Ramos (cell line): Measurements from ENCODE around the gene SEZ6.

Source experiments
- in situ Hi-C: fragments of 300-500 bp; cut with MboI; formaldehyde crosslinking; loops from one replicate; pipeline ENCODE4 v1.14.3; 2022; ENCODE audit warnings: low sequenced_read_pairs; ENCODE audit not compliant: unreplicated experiment

Gene SEZ6

DNA sequence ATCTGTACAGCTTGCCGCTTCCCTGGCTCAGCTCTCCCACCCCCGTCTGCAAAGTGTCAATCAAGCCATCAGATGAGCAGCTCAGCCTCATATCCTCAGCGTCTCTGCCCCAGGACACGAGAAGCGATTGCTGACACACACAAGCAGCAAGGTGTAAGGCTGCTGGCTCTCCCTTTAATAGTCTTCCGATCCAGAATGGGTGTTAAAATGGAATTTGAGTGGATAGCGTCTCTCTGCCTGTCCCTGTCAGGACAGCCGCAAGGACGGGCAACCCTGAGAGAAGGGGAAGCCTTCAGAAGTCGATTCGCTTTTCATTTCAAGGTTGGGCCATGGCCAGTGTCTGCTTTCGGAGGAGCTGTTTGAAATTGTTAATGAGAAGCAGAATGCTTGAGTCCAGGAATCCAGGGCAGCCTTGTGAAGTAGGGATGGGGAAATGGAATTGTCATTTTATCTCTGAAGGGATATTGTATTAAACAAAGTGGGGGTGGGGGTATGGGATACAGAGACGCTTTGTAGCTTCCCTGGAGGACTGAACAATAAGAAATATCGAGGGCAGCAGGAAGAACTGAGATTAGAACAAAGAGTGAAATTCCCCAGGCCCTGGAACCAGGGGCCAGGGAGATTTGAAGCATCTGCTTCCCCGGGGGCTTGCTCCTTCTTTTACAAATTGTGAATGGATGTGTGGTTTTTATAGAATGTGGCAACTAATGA is 32.4 kb upstream of the SEZ6 start:
- in situ Hi-C loops, result no loop called here

GRCh38 chr17:29037739-29038084 is 31.9 kb upstream of the SEZ6 start:
- in situ Hi-C loops, result no loop called here

DNA sequence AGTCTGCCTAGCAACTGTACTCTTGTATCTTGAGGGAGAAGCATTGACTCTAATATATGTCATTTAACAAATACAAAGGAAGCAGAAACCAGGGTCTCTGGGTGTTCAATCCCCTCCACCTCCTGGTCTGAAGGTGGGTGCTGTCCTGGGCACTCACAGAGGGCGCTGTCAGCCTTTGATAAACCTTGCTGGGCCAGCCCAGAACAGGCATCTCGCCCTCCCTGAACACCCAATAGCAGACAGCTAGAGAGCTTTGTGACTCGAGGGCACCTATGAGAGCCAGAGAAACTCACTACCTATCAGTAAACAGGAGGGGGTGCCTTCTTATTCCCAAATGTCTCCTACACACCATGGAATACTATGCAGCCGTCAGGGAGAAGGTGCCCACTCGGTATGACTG is 30.8 kb upstream of the SEZ6 start:
- in situ Hi-C loops, result no loop called here

- in situ Hi-C loops, result no loop called here
These were observed 28.7 kb upstream of the SEZ6 start for GRCh38 chr17:29034510-29034909.

DNA sequence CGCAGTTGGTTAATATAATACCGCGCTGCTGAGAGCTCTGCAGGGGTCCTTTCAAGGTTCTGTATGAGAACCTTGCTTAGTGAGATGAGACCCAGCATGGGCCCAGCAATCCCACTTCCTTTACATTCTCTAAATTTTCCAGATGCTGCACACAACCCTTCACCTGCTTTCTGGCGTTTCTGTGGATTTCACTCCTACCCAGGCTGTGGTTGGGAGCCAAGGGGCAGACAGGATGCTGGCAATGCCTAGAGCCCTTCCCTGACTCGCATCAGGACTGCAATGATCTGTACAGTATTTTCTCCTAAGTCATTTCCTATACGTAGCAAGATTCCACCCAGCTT is 27.0 kb upstream of the SEZ6 start:
- in situ Hi-C loops, result no loop called here

- in situ Hi-C loops, result no loop called here
These were observed 26.4 kb upstream of the SEZ6 start for GRCh38 chr17:29032013-29032856.

DNA sequence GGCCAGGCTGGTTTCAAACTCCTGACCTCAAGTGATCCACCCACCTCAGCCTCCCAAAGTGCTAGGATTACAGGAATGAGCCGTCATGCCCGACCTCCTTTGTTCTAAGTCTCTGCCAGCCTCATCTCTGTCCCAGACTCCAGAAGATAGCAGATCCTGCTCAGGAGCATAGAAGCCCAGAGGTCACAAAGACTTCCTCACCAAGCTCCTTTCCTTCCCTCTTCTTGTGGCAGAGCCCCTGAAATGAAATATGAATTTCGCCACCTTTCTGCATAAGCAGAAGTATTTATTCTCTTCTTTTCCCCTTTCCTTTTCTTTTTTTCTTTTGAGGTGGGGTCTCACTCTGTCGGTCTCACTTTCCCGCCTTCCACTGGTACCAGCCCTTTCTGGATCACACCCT is 25.7 kb upstream of the SEZ6 start:
- in situ Hi-C loops, result no loop called here

DNA sequence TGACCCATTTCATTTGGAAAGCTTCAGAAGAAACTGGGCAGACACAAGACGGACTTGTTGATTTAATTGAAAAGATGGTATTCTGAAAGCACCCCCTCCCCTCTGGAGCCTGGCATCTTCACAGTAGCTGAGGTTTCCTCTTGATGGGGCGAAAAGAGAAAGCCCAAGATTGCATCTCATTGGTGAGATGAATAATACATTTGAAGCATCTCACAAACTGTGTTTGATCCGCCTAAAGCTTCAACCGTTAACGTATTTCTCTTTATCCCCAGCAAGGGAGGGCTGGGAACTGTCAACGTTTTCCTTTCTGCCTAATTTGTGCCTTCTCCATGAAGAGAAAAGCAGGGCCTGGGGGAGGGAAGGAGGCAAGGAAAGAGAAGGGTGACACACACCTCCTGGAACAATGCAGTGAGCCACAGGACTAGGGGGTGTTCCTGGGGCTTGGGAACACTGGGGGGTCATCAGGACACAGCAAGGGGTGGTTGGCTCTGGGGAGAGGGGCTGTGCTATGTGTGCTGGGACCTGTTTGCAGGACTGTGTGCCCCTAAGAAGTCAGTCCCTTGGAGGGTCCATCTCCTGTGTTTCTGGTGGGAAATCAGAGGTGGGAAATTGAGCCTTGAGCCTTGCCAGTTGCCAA is 18.6 kb upstream of the SEZ6 start:
- in situ Hi-C loops, result no loop called here

DNA sequence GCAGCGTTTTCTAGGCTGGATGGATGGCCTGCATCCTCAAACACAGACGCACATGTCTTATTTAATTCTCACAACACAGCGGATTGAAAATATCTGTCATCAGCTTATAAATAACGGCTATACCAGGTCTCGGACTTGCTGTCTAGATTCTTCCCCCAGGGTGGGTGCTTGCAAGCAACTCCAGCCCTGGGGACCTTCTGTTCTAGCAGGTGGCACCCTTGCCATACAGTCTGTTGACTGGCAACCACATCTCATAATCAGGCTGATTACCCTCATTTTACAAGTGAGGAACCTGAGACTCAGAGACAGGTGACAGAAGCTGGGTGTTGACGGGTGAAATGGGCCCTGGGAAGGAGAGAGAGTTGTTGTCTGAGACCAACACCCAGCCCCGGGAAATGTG is 16.2 kb upstream of the SEZ6 start:
- in situ Hi-C loops, result no loop called here

GRCh38 chr17:29021226-29021625 is 15.4 kb upstream of the SEZ6 start:
- in situ Hi-C loops, result no loop called here

GRCh38 chr17:29020576-29020975 is 14.7 kb upstream of the SEZ6 start:
- in situ Hi-C loops, result no loop called here

DNA sequence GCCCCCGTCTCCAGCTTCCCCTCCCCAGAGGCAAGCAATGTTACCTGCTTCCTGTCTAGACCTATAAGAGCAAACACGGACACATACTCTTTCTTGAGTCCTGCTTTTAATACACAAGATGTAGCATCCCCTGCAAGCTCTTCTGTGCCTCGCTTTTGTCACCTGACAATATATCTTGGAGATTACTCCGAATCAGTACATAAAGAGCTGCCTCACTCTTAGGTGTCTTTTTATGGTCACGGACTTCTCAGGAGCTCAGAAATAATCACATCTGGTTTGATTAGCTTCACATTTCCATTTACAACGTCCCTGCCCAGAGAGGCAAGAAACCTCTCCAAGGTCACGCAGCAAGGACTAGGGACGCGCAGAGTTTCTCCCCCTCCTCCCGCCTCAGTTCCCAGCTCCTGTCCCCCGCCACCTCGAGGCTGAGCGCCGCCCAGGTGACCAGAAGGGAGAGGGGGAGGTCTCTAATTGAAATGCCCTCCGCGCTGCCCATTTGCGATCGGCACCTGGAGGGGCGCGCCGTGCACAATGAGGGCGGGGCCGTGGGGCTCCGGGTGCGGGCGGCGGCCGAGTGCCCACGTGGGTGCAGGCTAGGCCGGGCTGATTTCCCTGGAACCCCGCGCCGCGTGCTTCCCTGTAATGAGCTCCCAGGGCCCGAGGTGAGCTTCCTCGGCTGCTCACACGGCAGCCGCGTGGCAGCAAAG is 13.8 kb upstream of the SEZ6 start:
- in situ Hi-C loops, result loop anchor here (5.0 kb wide), 1 partner anchor 52 kb away; no protein-coding TSS in a partner anchor

DNA sequence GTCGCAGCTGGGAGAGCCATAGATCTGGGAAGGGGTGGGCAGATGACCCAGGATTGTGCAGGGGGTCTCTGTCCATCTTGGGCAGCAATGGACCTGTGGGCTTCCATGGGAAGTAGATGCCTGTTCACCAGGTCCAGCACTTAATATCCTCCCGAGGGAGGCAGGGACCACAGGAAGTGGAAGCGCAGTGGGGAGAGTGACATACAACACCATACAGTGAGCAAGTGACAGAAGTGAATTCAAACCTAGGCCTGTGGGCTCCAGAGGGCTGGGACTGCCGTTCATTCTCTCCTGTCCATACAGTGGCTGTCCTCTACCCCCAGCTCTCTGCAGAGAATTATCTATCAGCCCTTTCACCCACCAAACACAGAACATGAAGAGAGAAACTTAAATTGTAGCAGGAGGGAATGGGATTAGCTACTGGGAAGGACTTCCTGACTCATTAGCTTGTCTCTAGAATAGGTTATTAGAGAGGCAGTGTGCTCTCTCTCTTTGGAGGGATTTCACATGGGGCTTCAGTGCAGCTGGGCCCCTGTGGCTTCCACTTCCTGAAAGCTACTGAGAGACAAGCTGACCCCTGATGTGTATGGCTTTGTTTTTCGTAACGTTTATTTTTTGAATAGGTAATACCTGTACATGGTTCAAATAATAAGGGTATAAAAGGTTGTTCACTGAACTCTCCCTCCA is 13.1 kb upstream of the SEZ6 start:
- in situ Hi-C loops, result loop anchor here (5.0 kb wide), 1 partner anchor 52 kb away; no protein-coding TSS in a partner anchor

GRCh38 chr17:29016345-29017210 is 10.7 kb upstream of the SEZ6 start:
- in situ Hi-C loops, result loop anchor here (5.0 kb wide), 1 partner anchor 49 kb away; no protein-coding TSS in a partner anchor

GRCh38 chr17:29014716-29015115 is 8.9 kb upstream of the SEZ6 start:
- in situ Hi-C loops, result loop anchor here (5.0 kb wide), 1 partner anchor 47 kb away; no protein-coding TSS in a partner anchor

DNA sequence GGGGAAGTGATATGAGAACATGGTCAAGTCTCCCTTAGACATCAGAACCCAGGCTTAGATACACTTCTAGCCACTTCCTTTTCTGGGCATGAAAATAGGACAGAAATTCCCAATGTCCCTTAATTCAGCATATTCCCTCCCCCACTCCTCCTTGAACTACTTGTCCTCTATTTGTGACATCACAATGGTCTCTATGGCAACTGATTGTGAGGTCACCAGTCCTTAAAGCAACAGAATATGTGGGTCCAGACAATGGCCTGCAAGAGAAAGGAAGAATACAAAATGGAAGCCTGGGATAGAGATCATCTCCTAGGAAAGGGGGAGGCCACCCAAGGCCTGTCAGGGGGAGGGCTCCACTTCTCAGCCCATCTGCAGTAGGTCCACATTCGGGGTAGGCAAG is 6.7 kb upstream of the SEZ6 start:
- in situ Hi-C loops, result no loop called here

- in situ Hi-C loops, result no loop called here
These were observed 4.8 kb upstream of the SEZ6 start for GRCh38 chr17:29010586-29010985.

DNA sequence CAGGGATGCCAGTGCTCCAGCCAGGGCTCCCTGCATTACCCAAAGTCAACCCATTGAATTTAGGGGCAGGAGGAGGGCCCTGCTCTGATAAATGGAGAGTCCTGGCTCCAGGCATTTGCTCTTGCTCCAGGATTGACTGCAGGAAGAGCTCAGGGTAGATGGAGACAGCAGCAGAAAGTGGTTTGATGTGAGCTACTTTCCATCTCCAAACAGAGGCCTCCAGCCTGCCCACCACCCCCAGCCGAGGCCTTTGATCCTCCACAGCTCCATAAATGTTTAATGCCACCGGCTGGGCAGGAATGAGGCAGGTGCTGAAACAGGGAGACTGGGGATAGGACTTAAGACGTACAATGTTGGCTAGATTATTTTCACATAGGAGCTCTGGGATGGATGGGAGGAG is 4.3 kb upstream of the SEZ6 start:
- in situ Hi-C loops, result no loop called here

- in situ Hi-C loops, result no loop called here
These were observed 2.8 kb upstream of the SEZ6 start for GRCh38 chr17:29008591-29008990.
